DND-41 (cell line): Measurements from ENCODE around the gene EVI5L.

ENCODE experiments used
- ATAC-seq: fragments of 200-7000 bp; cut with Tn5 transposase; 3 replicates; pipeline ENCODE4 v1.9.1; 2021; ENCODE audit warnings: low read depth; ENCODE audit not compliant: insufficient read depth
- DNase-seq: peaks from one replicate; pipeline ENCODE4 v3.0.0-alpha.2; 2020
- H2AFZ ChIP-seq: 2 replicates; pipeline ENCODE4 v1.6.0; 2012; ENCODE audit warnings: low read depth, low read length
- H3K27ac ChIP-seq: 2 replicates; pipeline ENCODE4 v1.5.1; 2012; ENCODE audit warnings: low read length, inconsistent platforms
- H3K27me3 ChIP-seq: fragments of 200-600 bp; sonication (generic); 2 replicates; pipeline ENCODE4 v1.6.0; 2012; ENCODE audit warnings: low read length, mild to moderate bottlenecking, inconsistent platforms; ENCODE audit not compliant: insufficient read depth, poor library complexity
- H3K36me3 ChIP-seq: 2 replicates; pipeline ENCODE4 v1.5.1; 2012; ENCODE audit warnings: low read length, inconsistent platforms; ENCODE audit not compliant: insufficient read depth
- H3K4me1 ChIP-seq: 2 replicates; pipeline ENCODE4 v1.5.1; 2012; ENCODE audit warnings: mild to moderate bottlenecking, low read length; ENCODE audit not compliant: insufficient read depth
- H3K4me2 ChIP-seq: 2 replicates; pipeline ENCODE4 v1.6.0; 2012; ENCODE audit warnings: mild to moderate bottlenecking, moderate library complexity, low read length, inconsistent platforms; ENCODE audit not compliant: insufficient read depth
- H3K4me3 ChIP-seq, 2 experiments: fragments of 200-600 bp in 1 of 2; shearing (Covaris generic) in 1 of 2; 2 replicates each; pipeline ENCODE4 v1.5.1; 2012 to 2016; ENCODE audit warnings: inconsistent platforms in 2 of 2, low read length in 2 of 2, mild to moderate bottlenecking in 2 of 2, low read depth in 1 of 2, moderate library complexity in 1 of 2
- H3K79me2 ChIP-seq: 2 replicates; pipeline ENCODE4 v1.6.0; 2012; ENCODE audit warnings: low read length, inconsistent platforms; ENCODE audit not compliant: insufficient read depth
- H3K9ac ChIP-seq: 2 replicates; pipeline ENCODE4 v1.6.0; 2012; ENCODE audit warnings: low read depth, mild to moderate bottlenecking, inconsistent platforms, low read length, moderate library complexity
- H3K9me3 ChIP-seq: 2 replicates; pipeline ENCODE4 v1.5.1; 2012; ENCODE audit warnings: low read length, moderate library complexity, mild to moderate bottlenecking, inconsistent platforms; ENCODE audit not compliant: insufficient read depth, severe bottlenecking
- H4K20me1 ChIP-seq: 2 replicates; pipeline ENCODE4 v1.6.0; 2012; ENCODE audit warnings: low read length; ENCODE audit not compliant: insufficient read depth
- EZH2 ChIP-seq: IDR thresholded peaks from 3 replicates; pipeline ENCODE4 v1.6.1; 2012; ENCODE audit warnings: borderline replicate concordance, low read depth, mild to moderate bottlenecking, moderate library complexity, low read length, inconsistent platforms; ENCODE audit not compliant: severe bottlenecking
- TF ChIP-seq, protein P1 (sequence below): IDR thresholded peaks from 2 replicates; pipeline ENCODE4 v1.5.1; 2012; ENCODE audit warnings: borderline replicate concordance, low read length, moderate library complexity, mild to moderate bottlenecking; ENCODE audit not compliant: poor library complexity, severe bottlenecking; ENCODE audit errors: extremely low read depth

The EVI5L gene

DNA sequence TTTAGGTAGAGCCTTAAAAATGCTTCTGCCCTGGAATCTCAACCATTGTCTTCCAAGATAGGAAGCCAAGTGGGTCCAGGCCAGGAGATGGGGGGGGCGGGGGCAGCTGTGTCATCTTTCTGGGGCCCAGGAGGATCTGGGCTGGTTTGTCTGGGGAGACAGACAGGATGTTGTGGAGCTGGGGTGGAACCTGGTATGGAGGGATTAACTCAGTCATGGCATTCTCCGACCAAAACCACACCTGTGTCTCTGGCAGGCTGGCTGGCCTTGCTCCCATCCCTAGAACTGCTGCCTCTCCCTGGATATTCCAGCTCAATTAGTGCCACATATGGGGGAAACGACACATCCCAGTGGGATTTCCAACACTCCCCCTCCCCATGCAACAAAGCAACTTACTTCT is 70.9 kb downstream of the EVI5L start:
- ATAC-seq, result no peak
- Histone ChIP-seq H4K20me1 (peaks cover 19% of the 10 kb centered on the region), H3K4me3 (no peak overlapping the region), H3K9ac (no peak overlapping the region), H3K27ac (no peak overlapping the region), H3K9me3 (no peaks in the 10 kb centered on the region), H3K36me3 (peaks cover 16% of the 10 kb centered on the region), H3K79me2 (peaks cover 28% of the 10 kb centered on the region), H3K27me3 (no peaks in the 10 kb centered on the region), H2AFZ (no peak overlapping the region), H3K4me1 (peaks cover 28% of the 10 kb centered on the region), H3K4me2 (no peak overlapping the region)
- DNase-seq, result no peak
- TF ChIP-seq, protein P1, sequence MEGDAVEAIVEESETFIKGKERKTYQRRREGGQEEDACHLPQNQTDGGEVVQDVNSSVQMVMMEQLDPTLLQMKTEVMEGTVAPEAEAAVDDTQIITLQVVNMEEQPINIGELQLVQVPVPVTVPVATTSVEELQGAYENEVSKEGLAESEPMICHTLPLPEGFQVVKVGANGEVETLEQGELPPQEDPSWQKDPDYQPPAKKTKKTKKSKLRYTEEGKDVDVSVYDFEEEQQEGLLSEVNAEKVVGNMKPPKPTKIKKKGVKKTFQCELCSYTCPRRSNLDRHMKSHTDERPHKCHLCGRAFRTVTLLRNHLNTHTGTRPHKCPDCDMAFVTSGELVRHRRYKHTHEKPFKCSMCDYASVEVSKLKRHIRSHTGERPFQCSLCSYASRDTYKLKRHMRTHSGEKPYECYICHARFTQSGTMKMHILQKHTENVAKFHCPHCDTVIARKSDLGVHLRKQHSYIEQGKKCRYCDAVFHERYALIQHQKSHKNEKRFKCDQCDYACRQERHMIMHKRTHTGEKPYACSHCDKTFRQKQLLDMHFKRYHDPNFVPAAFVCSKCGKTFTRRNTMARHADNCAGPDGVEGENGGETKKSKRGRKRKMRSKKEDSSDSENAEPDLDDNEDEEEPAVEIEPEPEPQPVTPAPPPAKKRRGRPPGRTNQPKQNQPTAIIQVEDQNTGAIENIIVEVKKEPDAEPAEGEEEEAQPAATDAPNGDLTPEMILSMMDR, result no peak
- no peak for TF ChIP-seq EZH2

DNA sequence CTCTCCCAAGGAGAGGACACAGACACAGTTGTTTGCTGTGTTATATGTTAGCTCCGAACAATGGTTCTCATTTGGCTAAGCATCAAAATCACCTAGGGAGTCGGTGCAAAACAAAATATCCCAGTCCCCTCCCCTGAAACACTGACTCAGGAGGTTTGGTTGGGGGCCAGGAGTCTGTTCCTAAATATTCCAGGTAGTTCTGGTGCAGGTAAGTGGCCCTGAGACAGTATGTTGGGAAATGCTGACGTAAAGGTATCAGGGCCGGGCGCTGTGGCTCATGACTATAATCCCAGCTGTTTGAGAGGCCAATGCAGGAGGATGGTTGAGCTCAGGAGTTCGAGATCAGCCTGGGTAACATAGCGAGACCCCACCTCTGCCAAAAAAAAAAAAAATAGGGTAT is 71.3 kb downstream of the EVI5L start:
- TF ChIP-seq EZH2, result no peak
- TF ChIP-seq, protein P1, result no peak
- Histone ChIP-seq H3K27ac (no peak overlapping the region), H3K4me3 (no peak overlapping the region), H3K4me1 (peaks cover 32% of the 10 kb centered on the region), H3K9me3 (no peaks in the 10 kb centered on the region), H2AFZ (no peak overlapping the region), H3K4me2 (no peak overlapping the region), H3K79me2 (peaks cover 32% of the 10 kb centered on the region), H3K27me3 (no peaks in the 10 kb centered on the region), H4K20me1 (peaks cover 23% of the 10 kb centered on the region), H3K9ac (no peak overlapping the region), H3K36me3 (peaks cover 20% of the 10 kb centered on the region)
- ATAC-seq (no peak), DNase-seq (no peak)

DNA sequence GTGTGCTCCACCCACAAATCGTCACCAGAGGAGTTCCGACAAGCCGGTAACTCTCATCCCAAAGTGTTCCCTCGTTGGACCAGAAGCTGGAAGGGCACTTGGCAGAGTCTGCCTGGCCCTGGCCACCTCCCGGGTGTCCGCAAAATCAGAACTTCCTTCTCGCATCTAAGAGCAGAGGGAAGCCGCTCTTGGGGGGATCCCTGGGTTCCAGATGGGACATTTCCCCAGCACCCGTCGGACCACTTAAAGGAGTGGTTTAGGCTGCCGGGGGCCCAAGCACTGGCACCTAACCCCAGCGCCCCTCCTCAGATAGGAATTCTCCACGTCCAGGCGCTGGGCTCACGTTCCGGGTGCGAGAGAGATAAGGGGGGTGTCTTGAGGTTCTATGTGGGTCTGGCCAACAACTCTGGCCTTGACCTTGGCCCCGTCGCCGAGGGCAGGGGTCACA is 72.8 kb downstream of the EVI5L start:
- Histone ChIP-seq H3K4me3 (peak overlapping the region; percentile 42 to 79), H3K4me2 (peak overlapping the region; percentile 89), H3K27ac (peak overlapping the region; percentile 86), H3K9ac (peak overlapping the region; percentile 71), H3K9me3 (no peaks in the 10 kb centered on the region), H3K27me3 (no peaks in the 10 kb centered on the region), H4K20me1 (peaks cover 33% of the 10 kb centered on the region), H3K4me1 (peaks cover 33% of the 10 kb centered on the region), H3K36me3 (peaks cover 30% of the 10 kb centered on the region), H2AFZ (peak overlapping the region; percentile 89), H3K79me2 (peaks cover 45% of the 10 kb centered on the region)
- ATAC-seq, result no peak
- TF ChIP-seq EZH2, result no peak
- TF ChIP-seq, protein P1, result no peak
- no peak for DNase-seq
